MM.1S (cell line): Measurements from ENCODE around the gene CACNA1I.
"Not testable (repeated sequence)": the region's sequence is repeated elsewhere in the genome, so short reads cannot be mapped to it uniquely, and the experiment has no call there.

Source experiments
- DNase-seq: peaks from one replicate; pipeline ENCODE4 v3.0.0-alpha.2; 2015
- H2AFZ ChIP-seq: fragments of 300-600 bp; sonication (generic); 2 replicates; pipeline ENCODE4 v1.6.0; 2016; ENCODE audit warnings: antibody characterized with exemption, low read length
- H3F3A ChIP-seq: fragments of 300-600 bp; sonication (generic); 2 replicates; pipeline ENCODE4 v1.6.1; 2016; ENCODE audit warnings: mild to moderate bottlenecking, antibody characterized with exemption, low read length, moderate library complexity, mixed read lengths; ENCODE audit not compliant: insufficient read depth
- H3K27ac ChIP-seq: fragments of 300-600 bp; sonication (generic); 2 replicates; pipeline ENCODE4 v1.5.1; 2016; ENCODE audit warnings: mild to moderate bottlenecking, low read length
- H3K27me3 ChIP-seq: fragments of 300-600 bp; sonication (generic); replicated peaks from 2 replicates; pipeline ENCODE4 v1.6.0; 2016; ENCODE audit warnings: low read length; ENCODE audit not compliant: insufficient read depth
- H3K36me3 ChIP-seq: fragments of 300-600 bp; sonication (generic); replicated peaks from 2 replicates; pipeline ENCODE4 v1.6.1; 2016; ENCODE audit warnings: mild to moderate bottlenecking, low read length, mixed read lengths; ENCODE audit not compliant: insufficient read depth
- H3K4me1 ChIP-seq: fragments of 300-600 bp; sonication (generic); 2 replicates; pipeline ENCODE4 v1.6.1; 2016; ENCODE audit warnings: low read length, mixed read lengths
- H3K4me2 ChIP-seq: fragments of 300-600 bp; sonication (generic); 2 replicates; pipeline ENCODE4 v1.6.0; 2016; ENCODE audit warnings: low read depth, low read length
- H3K4me3 ChIP-seq: fragments of 300-600 bp; sonication (generic); 2 replicates; pipeline ENCODE4 v1.5.1; 2016; ENCODE audit warnings: low read length, mixed read lengths
- H3K79me2 ChIP-seq: fragments of 300-600 bp; sonication (generic); 2 replicates; pipeline ENCODE4 v1.6.1; 2016; ENCODE audit warnings: mixed run types, low read length, mixed read lengths
- H3K9ac ChIP-seq: fragments of 300-600 bp; sonication (generic); 2 replicates; pipeline ENCODE4 v1.6.1; 2016; ENCODE audit warnings: low read length, mixed read lengths
- H3K9me2 ChIP-seq: fragments of 300-600 bp; sonication (generic); replicated peaks from 2 replicates; pipeline ENCODE4 v1.6.1; 2016; ENCODE audit warnings: mild to moderate bottlenecking, low read length, mixed read lengths; ENCODE audit not compliant: insufficient read depth
- H3K9me3 ChIP-seq: fragments of 300-600 bp; sonication (generic); replicated peaks from 2 replicates; pipeline ENCODE4 v1.6.1; 2016; ENCODE audit warnings: mild to moderate bottlenecking, low read length, mixed read lengths; ENCODE audit not compliant: insufficient read depth
- H4K20me1 ChIP-seq: fragments of 300-600 bp; sonication (generic); 2 replicates; pipeline ENCODE4 v1.6.1; 2016; ENCODE audit warnings: mild to moderate bottlenecking, low read length, moderate library complexity, mixed read lengths; ENCODE audit not compliant: insufficient read depth
- CTCF ChIP-seq: fragments of 300-600 bp; sonication (generic); IDR thresholded peaks from 2 replicates; pipeline ENCODE4 v1.5.1; 2016; ENCODE audit warnings: antibody characterized with exemption, low read length, mixed read lengths
- EZH2 ChIP-seq: fragments of 300-600 bp; sonication (generic); optimal IDR thresholded peaks from 2 replicates; pipeline ENCODE3; 2017; ENCODE audit warnings: low read depth, mild to moderate bottlenecking, antibody characterized with exemption, low read length, mixed read lengths
- EZH2phosphoT487 ChIP-seq: fragments of 300-600 bp; sonication (generic); IDR thresholded peaks from 2 replicates; pipeline ENCODE4 v1.6.1; 2018; ENCODE audit warnings: antibody characterized with exemption, low read length

Gene CACNA1I

GRCh38 chr22:39731881-39732555 is 161.5 kb downstream of the CACNA1I start:
- Histone ChIP-seq H4K20me1 (no peaks in the 10 kb centered on the region), H3K4me2 (no peak overlapping the region), H3K4me1 (no peaks in the 10 kb centered on the region), H3K9me3 (no peaks in the 10 kb centered on the region), H2AFZ (no peak overlapping the region), H3K9me2 (no peaks in the 10 kb centered on the region), H3K4me3 (no peak overlapping the region), H3K27ac (no peak overlapping the region), H3K27me3 (peaks cover 15% of the 10 kb centered on the region; the same call in 1 of the 2 replicates), H3F3A (no peaks in the 10 kb centered on the region), H3K9ac (no peak overlapping the region), H3K36me3 (no peaks in the 10 kb centered on the region), H3K79me2 (no peaks in the 10 kb centered on the region)
- TF ChIP-seq EZH2phosphoT487 (no peak), CTCF (no peak), EZH2 (no peak)
- DNase-seq: no peak

GRCh38 chr22:39732625-39733024 is 162.1 kb downstream of the CACNA1I start:
- H3K4me2 ChIP-seq: no peak overlapping the region
- no peaks in the 10 kb centered on the region for H3K9me3 ChIP-seq
- no peak overlapping the region for H3K27ac ChIP-seq
- no peak overlapping the region for H2AFZ ChIP-seq
- no peak for TF ChIP-seq EZH2
- TF ChIP-seq EZH2phosphoT487: no peak
- no peak for TF ChIP-seq CTCF
- H3K4me3 ChIP-seq: no peak overlapping the region
- H3K4me1 ChIP-seq: no peaks in the 10 kb centered on the region
- H3K9ac ChIP-seq: no peak overlapping the region
- peaks cover 10% of the 10 kb centered on the region; the same call in 1 of the 2 replicates for H3K27me3 ChIP-seq
- H3F3A ChIP-seq: no peaks in the 10 kb centered on the region
- H3K79me2 ChIP-seq: no peaks in the 10 kb centered on the region
- H3K36me3 ChIP-seq: no peaks in the 10 kb centered on the region
- DNase-seq: no peak
- no peaks in the 10 kb centered on the region for H3K9me2 ChIP-seq
- no peaks in the 10 kb centered on the region for H4K20me1 ChIP-seq

GRCh38 chr22:39733191-39733590 is 162.6 kb downstream of the CACNA1I start:
- H3K9ac ChIP-seq: no peak overlapping the region
- no peaks in the 10 kb centered on the region for H3K79me2 ChIP-seq
- no peak overlapping the region for H3K4me2 ChIP-seq
- no peaks in the 10 kb centered on the region for H3K9me3 ChIP-seq
- no peak overlapping the region for H3K4me3 ChIP-seq
- peaks cover 10% of the 10 kb centered on the region; the same call in 1 of the 2 replicates for H3K27me3 ChIP-seq
- DNase-seq: no peak
- no peaks in the 10 kb centered on the region for H3K4me1 ChIP-seq
- H4K20me1 ChIP-seq: no peaks in the 10 kb centered on the region
- TF ChIP-seq EZH2 (no peak), CTCF (no peak), EZH2phosphoT487 (no peak)
- no peaks in the 10 kb centered on the region for H3K9me2 ChIP-seq
- H3F3A ChIP-seq: no peaks in the 10 kb centered on the region
- no peaks in the 10 kb centered on the region for H3K36me3 ChIP-seq
- no peak overlapping the region for H3K27ac ChIP-seq
- no peak overlapping the region for H2AFZ ChIP-seq

- H3K27me3 ChIP-seq, H3K79me2 ChIP-seq, H4K20me1 ChIP-seq, H3K4me1 ChIP-seq, H3K36me3 ChIP-seq, H3K4me3 ChIP-seq, H3K4me2 ChIP-seq, H3K9ac ChIP-seq, DNase-seq, H3K9me3 ChIP-seq, H3K27ac ChIP-seq, H3F3A ChIP-seq, H3K9me2 ChIP-seq, H2AFZ ChIP-seq: not testable (repeated sequence)
Measured at GRCh38 chr22:39734046-39734445, 163.5 kb downstream of the CACNA1I start.
